GM12801 (cell line): ENCODE measurements around the gene RNF225.

Experiments used
- TF ChIP-seq, protein P1 (sequence below): IDR thresholded peaks from one replicate; pipeline ENCODE4 v1.5.1; 2011; ENCODE audit warnings: control low read depth; ENCODE audit not compliant: insufficient read length; ENCODE audit errors: extremely low read depth

The RNF225 gene

DNA sequence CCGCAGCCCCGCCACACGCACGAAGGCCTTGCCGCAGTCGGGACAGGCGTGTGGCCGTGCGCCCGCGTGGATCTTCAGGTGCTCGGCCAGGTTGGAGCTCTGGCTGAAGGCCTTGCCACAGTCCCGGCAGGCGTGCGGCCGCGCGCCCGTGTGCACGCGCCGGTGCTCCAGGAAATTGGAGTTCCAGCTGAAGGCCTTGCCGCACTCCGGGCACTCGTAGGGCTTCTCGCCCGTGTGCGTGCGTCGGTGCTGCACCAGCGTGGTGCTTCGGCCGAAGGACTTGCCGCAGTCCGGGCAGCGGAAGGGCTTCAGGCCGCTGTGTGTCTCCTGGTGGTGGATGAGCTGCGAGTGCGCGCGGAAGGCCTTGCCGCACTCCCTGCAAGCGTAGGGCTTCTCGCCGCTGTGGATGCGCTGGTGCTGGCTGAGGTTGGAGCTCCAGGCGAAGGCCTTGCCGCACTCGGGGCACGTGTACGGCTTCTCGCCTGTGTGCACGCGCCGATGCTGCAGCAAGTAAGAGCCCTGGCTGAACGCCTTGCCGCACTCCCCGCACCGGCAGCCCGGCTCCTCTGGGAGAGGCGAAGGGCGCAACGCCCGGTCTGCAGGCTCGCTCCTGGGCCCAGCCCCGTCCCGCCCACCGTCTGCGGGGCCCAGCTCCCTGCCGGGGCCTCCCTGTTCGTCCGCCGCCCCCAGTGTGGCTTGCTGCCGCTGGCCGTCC, 38.5 kb upstream of the RNF225 start:
- TF ChIP-seq, protein P1, sequence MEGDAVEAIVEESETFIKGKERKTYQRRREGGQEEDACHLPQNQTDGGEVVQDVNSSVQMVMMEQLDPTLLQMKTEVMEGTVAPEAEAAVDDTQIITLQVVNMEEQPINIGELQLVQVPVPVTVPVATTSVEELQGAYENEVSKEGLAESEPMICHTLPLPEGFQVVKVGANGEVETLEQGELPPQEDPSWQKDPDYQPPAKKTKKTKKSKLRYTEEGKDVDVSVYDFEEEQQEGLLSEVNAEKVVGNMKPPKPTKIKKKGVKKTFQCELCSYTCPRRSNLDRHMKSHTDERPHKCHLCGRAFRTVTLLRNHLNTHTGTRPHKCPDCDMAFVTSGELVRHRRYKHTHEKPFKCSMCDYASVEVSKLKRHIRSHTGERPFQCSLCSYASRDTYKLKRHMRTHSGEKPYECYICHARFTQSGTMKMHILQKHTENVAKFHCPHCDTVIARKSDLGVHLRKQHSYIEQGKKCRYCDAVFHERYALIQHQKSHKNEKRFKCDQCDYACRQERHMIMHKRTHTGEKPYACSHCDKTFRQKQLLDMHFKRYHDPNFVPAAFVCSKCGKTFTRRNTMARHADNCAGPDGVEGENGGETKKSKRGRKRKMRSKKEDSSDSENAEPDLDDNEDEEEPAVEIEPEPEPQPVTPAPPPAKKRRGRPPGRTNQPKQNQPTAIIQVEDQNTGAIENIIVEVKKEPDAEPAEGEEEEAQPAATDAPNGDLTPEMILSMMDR = no peak

DNA sequence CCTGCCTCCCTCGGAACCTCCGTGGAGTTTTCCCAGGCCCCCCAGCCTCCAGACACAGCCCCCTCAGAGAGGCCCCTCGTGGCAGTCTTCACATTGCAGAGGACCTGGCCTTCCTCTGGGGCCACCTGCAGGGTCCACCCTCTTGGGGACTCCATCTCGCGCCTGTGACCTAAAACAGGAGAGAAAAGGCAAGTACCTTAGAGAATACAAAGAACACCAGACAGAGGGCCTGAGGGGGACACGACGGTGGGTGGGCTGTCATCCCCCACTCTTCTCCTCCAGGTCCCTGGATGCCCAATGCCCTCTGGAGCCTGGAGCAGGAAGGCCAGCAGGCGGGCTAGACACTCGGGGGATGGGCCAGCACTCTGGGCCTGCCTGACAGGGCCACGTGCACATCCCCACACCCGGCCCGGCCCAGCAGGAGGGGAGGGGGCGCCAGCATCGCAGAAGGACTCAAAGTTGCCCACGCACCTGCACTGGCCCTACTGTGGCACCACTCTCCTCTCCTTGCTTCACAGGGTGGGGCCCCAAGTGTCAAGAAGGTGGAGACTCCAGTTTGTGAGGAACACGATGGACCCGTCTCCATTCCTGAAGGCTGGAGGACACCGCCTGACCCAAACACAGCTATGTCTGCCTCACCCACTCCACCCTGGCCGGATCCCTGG, 37.8 kb upstream of the RNF225 start:
- TF ChIP-seq, protein P1 = no peak

DNA sequence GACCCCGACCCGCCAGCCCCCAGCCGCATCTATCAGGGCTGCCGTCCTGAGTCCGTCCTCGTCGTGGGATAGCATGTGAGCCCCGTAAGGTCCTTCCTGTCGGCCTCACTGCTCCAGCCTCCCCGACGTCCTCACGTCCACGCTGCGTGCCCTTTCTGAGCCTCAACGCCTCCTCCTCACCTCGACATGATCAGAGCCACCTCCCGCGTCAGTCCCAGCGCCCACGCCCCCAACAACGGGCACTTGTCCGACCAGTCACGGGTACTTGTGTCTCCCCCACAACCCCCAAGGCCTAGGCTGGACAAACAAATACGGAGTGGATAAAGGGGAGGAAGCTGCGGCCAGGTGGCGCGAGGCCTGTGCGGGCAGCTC, 33.6 kb upstream of the RNF225 start:
- TF ChIP-seq, protein P1 = no peak

DNA sequence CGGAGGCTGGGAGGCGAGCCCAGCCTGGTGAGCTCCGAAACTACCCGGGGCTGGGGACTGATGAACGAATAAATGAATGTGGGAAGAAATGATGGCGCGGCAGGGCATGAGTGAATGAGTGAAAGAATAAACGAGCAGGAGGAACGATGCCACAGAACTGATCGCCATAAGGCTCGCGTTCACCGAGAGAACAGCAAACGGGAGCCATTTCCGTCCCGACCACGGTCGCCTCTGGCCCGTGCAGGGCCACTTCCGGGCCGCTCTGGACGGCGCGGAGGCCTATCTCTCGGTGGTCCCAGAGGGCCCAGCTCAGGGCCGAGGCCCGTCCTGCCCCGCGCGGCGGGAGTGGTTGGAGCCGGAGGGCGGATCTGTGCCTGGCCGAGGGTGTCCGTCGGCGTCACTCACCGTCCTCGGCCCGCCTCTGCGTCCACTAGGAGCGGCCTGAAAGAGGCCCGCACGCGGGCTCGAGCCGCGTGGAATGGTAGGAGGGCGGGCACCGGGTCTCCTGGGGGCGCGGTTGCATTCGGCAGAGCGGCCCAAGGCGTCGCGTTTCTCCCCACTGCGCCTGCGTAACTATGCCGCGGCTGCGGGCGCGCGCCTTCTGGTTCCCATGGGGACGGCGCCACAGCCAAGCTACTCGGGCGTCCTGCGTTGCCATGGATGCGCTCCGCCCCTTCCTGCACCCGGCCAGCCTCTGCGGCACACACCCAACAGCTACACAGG, 33.0 kb upstream of the RNF225 start, which contains the start of gene ZNF497:
Gene ZNF497, minus strand, starts transcription at position 480 of the 723 bp plus-strand sequence. CDS start 5,116 bp downstream, outside the sequence.
- TF ChIP-seq, protein P1 = no peak

DNA sequence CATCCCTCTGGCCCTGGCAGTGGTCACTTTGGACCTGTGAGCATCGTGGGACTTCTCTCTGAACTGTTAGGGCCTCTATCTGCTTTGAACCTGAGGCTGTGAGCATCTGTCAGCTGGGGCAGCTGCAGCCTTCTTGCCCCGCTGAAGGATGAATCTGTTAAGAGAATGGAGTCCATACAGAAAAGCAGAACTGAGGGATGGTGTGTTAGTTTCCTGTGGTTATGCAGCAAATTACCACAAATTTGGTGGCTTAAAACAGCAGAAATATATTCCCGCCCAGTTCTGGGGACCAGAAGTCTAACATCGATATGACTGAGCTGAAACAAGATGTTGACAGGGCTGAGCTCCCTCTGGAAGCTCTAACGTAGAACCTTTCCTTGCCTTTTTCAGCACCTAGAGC, 31.3 kb upstream of the RNF225 start:
- TF ChIP-seq, protein P1 = no peak

DNA sequence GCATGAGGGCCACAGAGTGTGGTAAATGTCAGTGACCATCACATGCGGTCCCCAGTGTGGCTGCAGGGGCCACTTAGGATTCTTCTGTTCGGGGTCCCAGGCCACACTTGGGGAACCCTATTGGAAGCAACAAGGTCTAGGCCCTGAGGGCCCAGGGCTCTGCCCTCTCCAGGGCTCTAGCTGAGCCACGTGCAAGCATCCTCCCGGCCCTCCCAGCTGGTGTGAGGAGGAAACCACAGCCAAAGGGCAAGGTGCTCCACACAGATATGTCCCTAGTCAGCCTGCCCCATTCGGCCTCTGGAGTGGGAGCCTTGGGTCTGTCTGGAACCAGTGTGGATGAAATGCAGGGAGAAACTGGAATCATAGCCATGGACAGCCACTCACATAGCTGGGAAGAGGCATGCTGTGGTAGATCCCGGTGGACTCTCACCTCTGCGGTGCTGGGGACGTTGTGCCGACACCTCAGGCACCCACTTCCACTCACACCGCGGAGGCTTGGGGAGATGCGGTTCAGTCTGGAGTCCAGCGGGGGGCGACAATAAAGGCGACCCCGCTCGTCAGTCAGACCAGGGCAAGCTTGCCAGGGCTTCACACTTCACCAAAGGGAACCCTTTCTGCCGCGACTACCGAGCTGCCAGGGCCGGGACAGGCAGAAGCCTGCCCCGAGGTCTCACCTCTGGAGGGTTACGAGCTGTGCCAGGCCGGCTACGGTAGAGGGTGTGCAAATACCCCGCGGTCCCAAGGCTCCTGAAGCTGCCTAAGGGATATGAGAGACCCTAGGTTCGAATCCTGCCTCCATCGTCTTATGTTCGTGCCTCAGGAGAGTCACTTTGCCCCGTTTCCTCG, 28.6 kb upstream of the RNF225 start:
- TF ChIP-seq, protein P1 = no peak
